CD14-positive monocyte (primary cell): ENCODE results near the gene LSM11. TPM values are rescaled to one million over a fixed set of nuclear protein-coding genes. Genes with fewer than 3 reads are reported as not detected.

Experiments used
- DNase-seq, 3 donors: peaks; one replicate each; pipeline ENCODE4 v3.0.0-alpha.2; 2011 to 2022
- H2AFZ ChIP-seq: 2 replicates; pipeline ENCODE4 v1.6.0; 2012; ENCODE audit warnings: mild to moderate bottlenecking, low read depth, low read length, inconsistent platforms; ENCODE audit not compliant: insufficient read depth, poor library complexity, severe bottlenecking
- H3K27ac ChIP-seq, 2 donors: 1 replicate in 1 of 2; 2 replicates in 1 of 2; pipeline ENCODE4 v1.5.1; 2012 to 2013; ENCODE audit warnings: low read length in 2 of 2, control low read depth in 1 of 2, inconsistent platforms in 1 of 2, low read depth in 1 of 2, mild to moderate bottlenecking in 1 of 2
- H3K27me3 ChIP-seq, 2 donors: one replicate each; pipeline versions ENCODE4 v1.6.0 to v1.6.1; 2011 to 2013; ENCODE audit warnings: low read length in 2 of 2; ENCODE audit not compliant: control insufficient read depth in 2 of 2, insufficient read depth in 2 of 2
- H3K36me3 ChIP-seq, 2 donors: replicated peaks in 1 of 2; 1 replicate in 1 of 2; 2 replicates in 1 of 2; pipeline versions ENCODE4 v1.5.1 to v1.6.1; 2012 to 2013; ENCODE audit warnings: low read length in 2 of 2, control low read depth in 1 of 2, inconsistent platforms in 1 of 2, mild to moderate bottlenecking in 1 of 2; ENCODE audit not compliant: insufficient read depth in 2 of 2, control insufficient read depth in 1 of 2
- H3K4me1 ChIP-seq, 2 donors: 1 replicate in 1 of 2; 2 replicates in 1 of 2; pipeline versions ENCODE4 v1.5.1 to v1.6.1; 2012 to 2013; ENCODE audit warnings: low read length in 2 of 2, control low read depth in 1 of 2, inconsistent platforms in 1 of 2, mild to moderate bottlenecking in 1 of 2, moderate library complexity in 1 of 2; ENCODE audit not compliant: insufficient read depth in 2 of 2, control insufficient read depth in 1 of 2
- H3K4me2 ChIP-seq: replicated peaks from 2 replicates; pipeline ENCODE3; 2012; ENCODE audit warnings: low read length, moderate library complexity, mild to moderate bottlenecking; ENCODE audit not compliant: poor library complexity, severe bottlenecking; ENCODE audit errors: extremely low read depth
- H3K4me3 ChIP-seq, 3 experiments: fragments of 200-600 bp in 1 of 3; sonication (generic) in 1 of 3; replicated peaks in 1 of 3; 1 replicate in 2 of 3; 2 replicates in 1 of 3; pipeline ENCODE4 v1.5.1; 2011 to 2013; ENCODE audit warnings: low read length in 3 of 3, mild to moderate bottlenecking in 3 of 3, control low read depth in 2 of 3, low read depth in 2 of 3, inconsistent platforms in 1 of 3, moderate library complexity in 1 of 3
- H3K79me2 ChIP-seq: 2 replicates; pipeline ENCODE4 v1.6.0; 2012; ENCODE audit warnings: mild to moderate bottlenecking, control low read depth, inconsistent platforms, low read length, moderate library complexity; ENCODE audit not compliant: insufficient read depth
- H3K9ac ChIP-seq: 2 replicates; pipeline ENCODE4 v1.6.0; 2017; ENCODE audit warnings: low read length, mild to moderate bottlenecking; ENCODE audit not compliant: insufficient read depth, poor library complexity, severe bottlenecking
- H3K9me3 ChIP-seq, 2 donors: replicated peaks in 1 of 2; 1 replicate in 1 of 2; 2 replicates in 1 of 2; pipeline versions ENCODE4 v1.5.1 to v1.6.1; 2012 to 2013; ENCODE audit warnings: low read length in 2 of 2, control low read depth in 1 of 2; ENCODE audit not compliant: control insufficient read depth in 1 of 2, insufficient read depth in 1 of 2
- H4K20me1 ChIP-seq: 2 replicates; pipeline ENCODE4 v1.6.0; 2012; ENCODE audit warnings: mild to moderate bottlenecking, low read length, control low read depth, moderate library complexity; ENCODE audit not compliant: insufficient read depth
- H3K27ac Mint-ChIP-seq, 7 donors: one replicate each; pipeline ENCODE4 v1.8.0; 2020; ENCODE audit warnings: mild to moderate bottlenecking in 7 of 7, mixed read lengths in 7 of 7, moderate library complexity in 6 of 7, inconsistent platforms in 2 of 7
- H3K27me3 Mint-ChIP-seq, 3 donors: one replicate each; pipeline ENCODE4 v1.8.0; 2021 to 2022; ENCODE audit warnings: low read depth in 3 of 3, mild to moderate bottlenecking in 3 of 3, mixed read lengths in 3 of 3, moderate library complexity in 3 of 3, inconsistent platforms in 1 of 3
- H3K36me3 Mint-ChIP-seq, 2 donors: one replicate each; pipeline ENCODE4 v1.8.0; 2020; ENCODE audit warnings: mixed read lengths in 2 of 2, inconsistent platforms in 1 of 2, mild to moderate bottlenecking in 1 of 2
- H3K4me1 Mint-ChIP-seq: one replicate; pipeline ENCODE4 v1.8.0; 2020; ENCODE audit warnings: mild to moderate bottlenecking, mixed read lengths
- H3K4me3 Mint-ChIP-seq, 2 donors: one replicate each; pipeline ENCODE4 v1.8.0; 2020; ENCODE audit warnings: mild to moderate bottlenecking in 2 of 2, mixed read lengths in 2 of 2, moderate library complexity in 1 of 2
- H3K9me3 Mint-ChIP-seq, 7 donors: one replicate each; pipeline ENCODE4 v1.8.0; 2020 to 2022; ENCODE audit warnings: mixed read lengths in 7 of 7, mild to moderate bottlenecking in 6 of 7, moderate library complexity in 6 of 7, inconsistent platforms in 2 of 7
- WGBS: methylation state at CpG from one replicate; pipeline ENCODE4 v1.1.5; 2013; ENCODE audit warnings: missing lambda C conversion rate; ENCODE audit not compliant: insufficient coverage; 5-methylcytosine and 5-hydroxymethylcytosine counted together
- intact Hi-C, 2 donors: fragments of 100-400 bp; cut with micrococcal nuclease; formaldehyde crosslinking; loops; one replicate each; pipeline versions ENCODE4 v1.15.0 to v1.15.1; 2023
- polyA plus RNA-seq, 3 donors: library from polyadenylated mRNA; depleted of rRNA in 1 of 3; unstranded in 2 of 3; stranded (reverse) in 1 of 3; fragments of 300-500 nt in 2 of 3; fragments of >200 nt in 1 of 3; fragmentation: Illumina TruSeq in 2 of 3; gene quantifications; 1 replicate in 2 of 3; 2 replicates in 1 of 3; pipeline ENCODE4 v1.2.3, GENCODE V29; 2012 to 2021
- TF ChIP-seq, protein P1 (sequence below): fragments of 200-600 bp; IDR thresholded peaks from one replicate; pipeline ENCODE4 v1.8.0; 2022; ENCODE audit warnings: antibody characterized with exemption, mild to moderate bottlenecking

LSM11 gene
- polyA plus RNA-seq, 3 donors, result 0.28 to 1.3 (median 0.41) TPM

DNA sequence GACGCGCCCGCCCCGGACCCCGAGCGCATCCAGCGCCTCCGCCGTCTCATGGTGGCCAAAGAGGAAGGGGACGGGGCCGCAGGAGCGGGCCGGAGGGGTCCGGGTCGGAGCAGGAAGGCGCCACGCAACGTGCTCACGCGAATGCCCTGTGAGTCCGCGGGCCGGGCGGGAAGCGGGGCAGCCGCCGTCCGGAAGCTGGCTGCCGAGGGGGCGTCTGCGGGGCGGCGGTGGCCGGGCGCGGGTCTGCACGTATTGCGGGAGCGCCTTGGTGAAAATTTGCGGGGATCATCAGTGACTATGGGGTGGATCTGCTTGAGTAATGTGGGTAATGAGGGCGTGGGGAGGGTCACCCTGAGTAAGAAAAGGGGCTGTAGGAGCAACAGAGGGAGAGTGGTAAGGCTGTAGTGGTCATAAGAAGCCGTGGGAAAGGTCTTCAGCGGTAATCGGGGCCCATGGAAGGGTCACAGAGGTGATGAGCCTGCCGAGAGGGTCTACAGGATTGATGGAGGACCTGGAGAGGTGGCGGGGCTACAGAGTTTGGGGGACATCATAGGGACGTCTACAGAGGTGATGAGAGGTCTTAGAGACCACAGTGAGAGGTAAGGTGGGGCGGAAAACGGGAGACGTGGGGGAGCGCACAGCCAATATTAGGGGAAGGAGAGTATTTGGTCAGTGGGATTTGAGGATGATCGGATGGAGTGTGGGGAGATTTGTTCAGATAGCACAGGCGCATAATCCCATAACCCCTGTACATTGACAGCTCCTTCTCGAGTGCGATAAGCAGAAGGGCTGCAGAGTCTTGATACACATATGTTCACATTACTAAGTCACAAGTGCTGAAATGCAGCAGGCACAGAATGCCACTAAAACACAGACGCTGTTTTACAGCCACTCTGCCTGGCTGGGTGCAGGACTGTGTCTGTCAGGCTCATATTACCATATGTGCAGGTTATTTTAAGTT is 819 bp downstream of the LSM11 start:
- Histone ChIP-seq H3K4me1 (peaks cover 12 to 17% of the 10 kb centered on the region in 2 donors), H4K20me1 (no peaks in the 10 kb centered on the region), H2AFZ (peak overlapping the region; percentile 96), H3K27me3 (no peaks in the 10 kb centered on the region), H3K36me3 (peaks cover 1 to 9% of the 10 kb centered on the region in 2 donors), H3K4me2 (peak overlapping the region; percentile 94), H3K9ac (peak overlapping the region; percentile 63), H3K79me2 (peaks cover 3% of the 10 kb centered on the region), H3K4me3 (peak overlapping the region; percentile 55 to 83 (median 58)), H3K9me3 (no peaks in the 10 kb centered on the region), H3K27ac (peak overlapping the region in 1 of 2 donors; percentile 11)
- DNase-seq, result peak; percentile 18 to 54 (median 46)
- TF ChIP-seq, protein P1, sequence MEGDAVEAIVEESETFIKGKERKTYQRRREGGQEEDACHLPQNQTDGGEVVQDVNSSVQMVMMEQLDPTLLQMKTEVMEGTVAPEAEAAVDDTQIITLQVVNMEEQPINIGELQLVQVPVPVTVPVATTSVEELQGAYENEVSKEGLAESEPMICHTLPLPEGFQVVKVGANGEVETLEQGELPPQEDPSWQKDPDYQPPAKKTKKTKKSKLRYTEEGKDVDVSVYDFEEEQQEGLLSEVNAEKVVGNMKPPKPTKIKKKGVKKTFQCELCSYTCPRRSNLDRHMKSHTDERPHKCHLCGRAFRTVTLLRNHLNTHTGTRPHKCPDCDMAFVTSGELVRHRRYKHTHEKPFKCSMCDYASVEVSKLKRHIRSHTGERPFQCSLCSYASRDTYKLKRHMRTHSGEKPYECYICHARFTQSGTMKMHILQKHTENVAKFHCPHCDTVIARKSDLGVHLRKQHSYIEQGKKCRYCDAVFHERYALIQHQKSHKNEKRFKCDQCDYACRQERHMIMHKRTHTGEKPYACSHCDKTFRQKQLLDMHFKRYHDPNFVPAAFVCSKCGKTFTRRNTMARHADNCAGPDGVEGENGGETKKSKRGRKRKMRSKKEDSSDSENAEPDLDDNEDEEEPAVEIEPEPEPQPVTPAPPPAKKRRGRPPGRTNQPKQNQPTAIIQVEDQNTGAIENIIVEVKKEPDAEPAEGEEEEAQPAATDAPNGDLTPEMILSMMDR, result no peak
- peaks cover 4 to 6% (median 5%) of the 10 kb centered on the region in 3 donors for H3K27me3 Mint-ChIP-seq
- H3K9me3 Mint-ChIP-seq, result peaks cover 0 to 2% (median 0%) of the 10 kb centered on the region in 7 donors
- intact Hi-C loops, result loop anchor here (5.0 to 10.0 kb wide), 5 partner anchors 77 to 420 kb away; partner anchors contain the start of gene CLINT1 (in 1 of the 2)
- peak overlapping the region; percentile 49 to 82 (median 65) for H3K27ac Mint-ChIP-seq
- WGBS, result 2% methylated on average over 53 of the region's 56 CpGs
- H3K36me3 Mint-ChIP-seq, result peaks cover 11 to 13% of the 10 kb centered on the region in 2 donors
- peak overlapping the region; percentile 90 to 96 for H3K4me3 Mint-ChIP-seq
- peaks cover 18% of the 10 kb centered on the region for H3K4me1 Mint-ChIP-seq

DNA sequence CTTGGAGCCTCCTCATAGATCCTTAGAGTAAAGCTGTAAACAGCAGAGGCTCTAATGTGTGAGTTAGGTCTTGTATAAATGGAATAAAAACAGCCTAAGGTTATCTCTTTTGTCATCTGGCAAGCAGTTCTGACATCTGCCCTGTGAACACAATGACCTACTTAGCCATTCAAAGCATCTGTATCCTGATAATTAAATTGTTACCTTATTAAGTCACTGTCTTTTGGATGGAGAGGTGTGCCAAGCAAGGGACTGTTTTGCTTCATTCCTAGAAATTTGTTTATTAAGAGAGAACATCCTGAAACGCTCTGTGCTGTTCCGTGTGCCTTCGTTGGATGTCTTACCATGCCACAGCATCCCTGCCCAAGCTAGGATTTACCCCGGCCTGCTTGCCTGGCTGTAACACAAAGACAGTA is 1.5 kb downstream of the LSM11 start:
- H3K27me3 Mint-ChIP-seq, result peaks cover 5 to 6% (median 5%) of the 10 kb centered on the region in 3 donors
- TF ChIP-seq, protein P1, result no peak
- H4K20me1 ChIP-seq, result no peaks in the 10 kb centered on the region
- peaks cover 18% of the 10 kb centered on the region for H3K4me1 Mint-ChIP-seq
- no peak for DNase-seq
- peak overlapping the region; percentile 94 for H3K4me2 ChIP-seq
- WGBS, result 92% methylated on average over 3 of the region's 4 CpGs
- peaks cover 4 to 6% of the 10 kb centered on the region in 2 donors for H3K36me3 Mint-ChIP-seq
- H3K9me3 Mint-ChIP-seq, result peaks cover 0 to 2% (median 0%) of the 10 kb centered on the region in 7 donors
- H3K79me2 ChIP-seq, result peaks cover 3% of the 10 kb centered on the region
- H3K4me3 Mint-ChIP-seq, result no peak overlapping the region
- H3K9me3 ChIP-seq, result no peaks in the 10 kb centered on the region
- intact Hi-C loops, result loop anchor here in 1 of 2 donors (10.0 kb wide), 2 partner anchors 110 to 420 kb away; partner anchors contain the start of gene CLINT1
- H3K4me1 ChIP-seq, result peaks cover 12 to 17% of the 10 kb centered on the region in 2 donors
- no peak overlapping the region for H3K27ac Mint-ChIP-seq
- peak overlapping the region in 1 of 3 experiments; percentile 83 for H3K4me3 ChIP-seq
- H3K36me3 ChIP-seq, result peaks cover 0 to 2% of the 10 kb centered on the region in 2 donors
- H3K27ac ChIP-seq, result no peak overlapping the region
- no peak overlapping the region for H3K9ac ChIP-seq
- peak overlapping the region; percentile 96 for H2AFZ ChIP-seq
- no peaks in the 10 kb centered on the region for H3K27me3 ChIP-seq
